Breast epithelium (tissue), 4 donors: ENCODE measurements around the gene NADK. TPM values are rescaled to one million over a fixed set of nuclear protein-coding genes. Genes with fewer than 3 reads are reported as not detected.

Source experiments
- DNase-seq, 2 donors: peaks; one replicate each; pipeline ENCODE4 v3.0.0-alpha.2; 2019; ENCODE audit warnings: low spot score in 2 of 2
- H3K27ac ChIP-seq, 2 donors: fragments of 200-600 bp; sonication (generic) in 1 of 2; one replicate each; pipeline ENCODE4 v1.5.1; 2016 to 2019; ENCODE audit warnings: mild to moderate bottlenecking in 1 of 2
- H3K27me3 ChIP-seq, 2 donors: fragments of 200-600 bp; sonication (generic) in 1 of 2; one replicate each; pipeline versions ENCODE4 v1.5.1 to v1.6.0; 2017 to 2019; ENCODE audit warnings: control low read depth in 1 of 2, mild to moderate bottlenecking in 1 of 2
- H3K36me3 ChIP-seq: fragments of 200-600 bp; one replicate; pipeline ENCODE4 v1.5.1; 2019
- H3K4me1 ChIP-seq, 2 donors: fragments of 200-600 bp; sonication (generic); one replicate each; pipeline ENCODE4 v1.5.1; 2016 to 2019; ENCODE audit warnings: control low read depth in 1 of 2
- H3K4me3 ChIP-seq, 3 donors: fragments of 200-600 bp; sonication (generic); 1 replicate in 2 of 3; 2 replicates in 1 of 3; pipeline ENCODE4 v1.5.1; 2016 to 2019; ENCODE audit warnings: mild to moderate bottlenecking in 3 of 3, moderate library complexity in 2 of 3
- H3K9me3 ChIP-seq, 2 donors: fragments of 200-600 bp; sonication (generic) in 1 of 2; one replicate each; pipeline ENCODE4 v1.5.1; 2016 to 2019; ENCODE audit warnings: control low read depth in 1 of 2
- CTCF ChIP-seq, 3 donors: fragments of 450-650 bp; IDR thresholded peaks; one replicate each; pipeline ENCODE4 v1.5.1; 2016 to 2017; ENCODE audit warnings: antibody characterized with exemption in 3 of 3, mild to moderate bottlenecking in 3 of 3, moderate library complexity in 3 of 3
- POLR2A ChIP-seq: fragments of 450-650 bp; IDR thresholded peaks from one replicate; pipeline ENCODE4 v1.6.1; 2016; ENCODE audit warnings: antibody characterized with exemption, mild to moderate bottlenecking, moderate library complexity
- POLR2AphosphoS5 ChIP-seq, 3 donors: sonication (generic); formaldehyde crosslinking; IDR thresholded peaks; one replicate each; pipeline ENCODE4 v1.6.1; 2017; ENCODE audit warnings: antibody characterized with exemption in 3 of 3
- intact Hi-C: fragments of 100-400 bp; cut with DNase I; formaldehyde crosslinking; loops from one replicate; pipeline ENCODE4 v1.15.1; 2023; ENCODE audit warnings: low total_unique reads
- total RNA-seq, 3 donors: library from RNA; depleted of rRNA; stranded (reverse); fragments of >200 nt; gene quantifications; one replicate each; pipeline ENCODE4 v1.1.0, GENCODE V29; 2016

The NADK gene
- total RNA-seq, 3 donors from 2014 or later = 71.1 to 89.1 (median 87.4) TPM

GRCh38 chr1:1759456-1760344 is 18.6 kb downstream of the NADK start:
- no peaks in the 10 kb centered on the region for H3K36me3 ChIP-seq

GRCh38 chr1:1758692-1759455 is 19.4 kb downstream of the NADK start:
- no peaks in the 10 kb centered on the region for H3K9me3 ChIP-seq
- no peaks in the 10 kb centered on the region for H3K27me3 ChIP-seq
- peak in 1 of 3 donors; percentile 50 for TF ChIP-seq POLR2AphosphoS5 (IDR thresholded peaks at IDR 0.05)
- no peak for TF ChIP-seq POLR2A
- no peak for TF ChIP-seq CTCF (IDR thresholded peaks at IDR 0.05)
- no peaks in the 10 kb centered on the region for H3K4me1 ChIP-seq
- H3K36me3 ChIP-seq = no peaks in the 10 kb centered on the region
- intact Hi-C loops = no loop called here
- peak; percentile 67 to 89 for DNase-seq
- H3K4me3 ChIP-seq = peak overlapping the region in 1 of 3 donors; percentile 35
- peak overlapping the region; percentile 75 to 81 for H3K27ac ChIP-seq

More at GRCh38 chr1:1759456-1760344, 18.6 kb downstream of the NADK start:
- Histone ChIP-seq H3K4me3 (peak overlapping the region in 1 of 3 donors; percentile 35), H3K27me3 (no peaks in the 10 kb centered on the region), H3K4me1 (no peaks in the 10 kb centered on the region), H3K9me3 (no peaks in the 10 kb centered on the region), H3K27ac (peak overlapping the region; percentile 75 to 81)
- intact Hi-C loops = loop anchor here (5.0 kb wide), 1 partner anchor 148 kb away; no protein-coding TSS in a partner anchor
- TF ChIP-seq CTCF (IDR thresholded peaks at IDR 0.05) = no peak
- no peak for TF ChIP-seq POLR2A
- TF ChIP-seq POLR2AphosphoS5 (IDR thresholded peaks at IDR 0.05) = no peak
- no peak for DNase-seq

DNA sequence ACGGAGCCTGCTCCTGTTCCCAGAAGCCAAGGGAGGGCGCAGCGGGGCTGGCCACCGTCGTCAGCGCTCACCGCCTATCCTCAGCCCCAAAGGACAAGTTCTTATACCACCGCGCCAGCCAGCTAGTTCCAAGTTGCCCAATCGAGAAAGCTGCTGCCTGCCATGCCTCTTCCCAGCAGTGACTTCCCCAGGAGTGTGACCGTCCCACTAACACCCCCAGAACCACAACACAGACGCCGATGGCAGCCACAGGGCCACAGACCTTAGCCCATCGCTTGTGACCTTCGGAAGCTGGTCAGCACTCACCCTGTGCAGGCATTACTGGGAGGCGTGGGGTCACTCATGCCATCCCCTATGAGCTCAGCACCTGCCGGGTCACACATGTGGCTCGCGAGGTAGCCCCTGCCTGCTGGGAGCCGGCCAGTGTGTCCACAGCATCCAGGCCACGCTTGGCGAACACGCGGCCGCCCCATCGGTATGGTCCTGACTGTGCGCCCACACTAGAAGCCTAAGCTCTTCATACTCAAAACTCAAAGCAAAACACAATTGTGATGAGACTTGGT is 20.1 kb downstream of the NADK start:
- DNase-seq = no peak
- Histone ChIP-seq H3K36me3 (no peaks in the 10 kb centered on the region), H3K4me3 (no peak overlapping the region), H3K27me3 (no peaks in the 10 kb centered on the region), H3K27ac (peak overlapping the region; percentile 75 to 81), H3K4me1 (no peaks in the 10 kb centered on the region), H3K9me3 (no peaks in the 10 kb centered on the region)
- intact Hi-C loops = no loop called here
- no peak for TF ChIP-seq CTCF (IDR thresholded peaks at IDR 0.05)
- TF ChIP-seq POLR2A = no peak
- no peak for TF ChIP-seq POLR2AphosphoS5 (IDR thresholded peaks at IDR 0.05)

DNA sequence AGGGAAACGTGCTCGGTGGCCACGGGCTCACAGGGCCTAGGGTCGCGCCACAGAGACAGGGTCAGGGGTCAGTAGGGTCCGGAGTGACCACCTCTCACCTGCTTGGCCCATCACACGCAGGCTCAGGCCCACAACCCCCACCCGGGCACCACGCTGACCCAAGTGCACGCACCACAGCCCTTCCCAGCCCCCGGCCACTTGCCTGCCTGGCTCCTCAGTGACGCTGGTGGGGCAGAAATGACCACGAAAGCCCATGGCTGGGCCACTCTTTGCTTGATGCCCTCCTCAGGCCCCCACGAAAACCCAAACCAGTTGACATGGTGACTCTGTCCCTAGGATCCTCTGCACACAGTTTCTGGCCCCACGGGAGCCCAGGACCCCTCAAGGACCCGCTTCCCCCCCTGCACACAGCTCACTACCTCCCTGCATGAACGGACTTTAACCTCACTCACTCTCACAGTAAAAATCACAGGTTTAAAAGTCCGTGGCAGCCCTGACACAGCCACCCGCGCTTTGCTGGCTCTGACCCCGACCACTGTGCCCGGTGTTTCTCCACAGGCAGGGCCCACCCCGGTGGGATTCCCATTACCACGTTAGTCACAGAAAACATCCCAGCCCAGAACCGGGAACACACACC is 20.7 kb downstream of the NADK start:
- no peaks in the 10 kb centered on the region for H3K4me1 ChIP-seq
- no peaks in the 10 kb centered on the region for H3K36me3 ChIP-seq
- peak overlapping the region; percentile 75 to 81 for H3K27ac ChIP-seq
- no peak for DNase-seq
- no peaks in the 10 kb centered on the region for H3K27me3 ChIP-seq
- intact Hi-C loops = no loop called here
- H3K4me3 ChIP-seq = no peak overlapping the region
- TF ChIP-seq POLR2AphosphoS5 (IDR thresholded peaks at IDR 0.05) = no peak
- no peak for TF ChIP-seq POLR2A
- no peak for TF ChIP-seq CTCF (IDR thresholded peaks at IDR 0.05)
- no peaks in the 10 kb centered on the region for H3K9me3 ChIP-seq
